ENCODE data around the gene FUCA1.

DNA sequence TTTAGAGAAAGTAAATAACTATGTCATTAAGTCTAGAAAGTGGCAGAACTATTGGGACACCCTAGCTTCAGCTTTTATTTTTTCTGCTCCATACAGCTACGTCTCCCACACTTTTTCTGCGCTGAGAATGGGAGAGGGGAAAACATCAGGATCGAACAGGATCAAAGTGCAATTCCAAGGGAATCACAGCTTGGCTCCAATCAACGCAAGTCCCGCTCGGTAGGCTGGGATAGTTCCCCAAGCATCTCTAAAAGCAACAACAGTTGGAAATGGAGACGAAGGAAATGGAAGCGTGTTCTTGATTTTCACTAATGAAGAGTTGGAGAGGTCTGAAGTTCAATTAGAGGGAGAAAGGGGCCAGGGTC lies 43.4 kb downstream of the FUCA1 start:
- TF ChIP-seq POLR2A (IDR thresholded peaks at IDR 0.05), result no peak
- TF ChIP-seq, protein P1, sequence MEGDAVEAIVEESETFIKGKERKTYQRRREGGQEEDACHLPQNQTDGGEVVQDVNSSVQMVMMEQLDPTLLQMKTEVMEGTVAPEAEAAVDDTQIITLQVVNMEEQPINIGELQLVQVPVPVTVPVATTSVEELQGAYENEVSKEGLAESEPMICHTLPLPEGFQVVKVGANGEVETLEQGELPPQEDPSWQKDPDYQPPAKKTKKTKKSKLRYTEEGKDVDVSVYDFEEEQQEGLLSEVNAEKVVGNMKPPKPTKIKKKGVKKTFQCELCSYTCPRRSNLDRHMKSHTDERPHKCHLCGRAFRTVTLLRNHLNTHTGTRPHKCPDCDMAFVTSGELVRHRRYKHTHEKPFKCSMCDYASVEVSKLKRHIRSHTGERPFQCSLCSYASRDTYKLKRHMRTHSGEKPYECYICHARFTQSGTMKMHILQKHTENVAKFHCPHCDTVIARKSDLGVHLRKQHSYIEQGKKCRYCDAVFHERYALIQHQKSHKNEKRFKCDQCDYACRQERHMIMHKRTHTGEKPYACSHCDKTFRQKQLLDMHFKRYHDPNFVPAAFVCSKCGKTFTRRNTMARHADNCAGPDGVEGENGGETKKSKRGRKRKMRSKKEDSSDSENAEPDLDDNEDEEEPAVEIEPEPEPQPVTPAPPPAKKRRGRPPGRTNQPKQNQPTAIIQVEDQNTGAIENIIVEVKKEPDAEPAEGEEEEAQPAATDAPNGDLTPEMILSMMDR (IDR thresholded peaks at IDR 0.05), result no peak

Data from tibial nerve (tissue), 3 donors.